HepG2 (cell line): Measurements from ENCODE around the gene NFIC. TPM values are rescaled to one million over a fixed set of nuclear protein-coding genes. Genes with fewer than 3 reads are reported as not detected.

Experiments used
- AHR ChIP-seq: IDR thresholded peaks from 2 replicates; pipeline ENCODE4 v1.6.1; 2018; ENCODE audit warnings: missing genetic modification reagents, missing compliant biosample characterization
- ATF1 ChIP-seq: IDR thresholded peaks from 2 replicates; pipeline ENCODE4 v1.6.1; 2016; ENCODE audit warnings: mild to moderate bottlenecking, control low read depth
- CCDC6 ChIP-seq: sonication (generic); formaldehyde crosslinking; IDR thresholded peaks from 2 replicates; pipeline ENCODE4 v1.8.1; 2022; ENCODE audit warnings: mild to moderate bottlenecking, missing genetic modification reagents, moderate library complexity
- CEBPG ChIP-seq: IDR thresholded peaks from 2 replicates; pipeline ENCODE4 v1.6.1; 2016
- CEBPZ ChIP-seq: IDR thresholded peaks from 2 replicates; pipeline ENCODE4 v1.6.1; 2012; ENCODE audit warnings: low read length, improper control_type of control experiment
- CSRNP2 ChIP-seq: sonication (generic); formaldehyde crosslinking; conservative IDR thresholded peaks from 2 replicates; pipeline ENCODE4 v1.8.0; 2022; ENCODE audit warnings: low read depth, missing genetic modification reagents
- FOXK2 ChIP-seq: fragments of 450-650 bp; IDR thresholded peaks from 2 replicates; pipeline ENCODE4 v1.6.1; 2016
- GFI1 ChIP-seq: sonication (generic); formaldehyde crosslinking; IDR thresholded peaks from 2 replicates; pipeline ENCODE4 v1.5.0; 2020; ENCODE audit warnings: missing genetic modification reagents, mild to moderate bottlenecking, borderline replicate concordance
- GPN1 ChIP-seq: sonication (generic); formaldehyde crosslinking; IDR thresholded peaks from 2 replicates; pipeline ENCODE4 v1.5.1; 2020; ENCODE audit warnings: missing genetic modification reagents, borderline replicate concordance
- LCORL ChIP-seq, 2 experiments: fragments of 450-650 bp in 1 of 2; sonication (generic) in 1 of 2; formaldehyde crosslinking in 1 of 2; IDR thresholded peaks; 2 replicates each; pipeline versions ENCODE4 v1.5.0 to v1.6.1; 2017 to 2020; ENCODE audit warnings: antibody characterized with exemption in 1 of 2, missing genetic modification reagents in 1 of 2
- MAFF ChIP-seq: IDR thresholded peaks from 2 replicates; pipeline ENCODE4 v1.6.1; 2011; ENCODE audit warnings: low read depth, low read length, improper control_type of control experiment
- MAFK ChIP-seq, 2 experiments: IDR thresholded peaks in 1 of 2; conservative IDR thresholded peaks in 1 of 2; 2 replicates each; pipeline ENCODE4 v1.6.1; 2011; ENCODE audit warnings: improper control_type of control experiment in 2 of 2, low read length in 2 of 2
- MBNL3 ChIP-seq: fragments of 250-450 bp; sonication (Bioruptor Pico); conservative IDR thresholded peaks from 2 replicates; pipeline ENCODE4 v1.8.0; 2022; ENCODE audit warnings: mild to moderate bottlenecking, inconsistent platforms
- MLLT10 ChIP-seq: sonication (generic); formaldehyde crosslinking; IDR thresholded peaks from 2 replicates; pipeline ENCODE4 v1.4.0; 2020; ENCODE audit warnings: missing genetic modification reagents
- MTF1 ChIP-seq: sonication (generic); formaldehyde crosslinking; IDR thresholded peaks from 2 replicates; pipeline ENCODE4 v1.5.0; 2020; ENCODE audit warnings: missing genetic modification reagents
- NCOA1 ChIP-seq: sonication (generic); formaldehyde crosslinking; IDR thresholded peaks from 2 replicates; pipeline ENCODE4 v1.9.0; 2021; ENCODE audit warnings: missing genetic modification reagents
- NCOA2 ChIP-seq: sonication (generic); formaldehyde crosslinking; IDR thresholded peaks from 2 replicates; pipeline ENCODE4 v1.8.0; 2022; ENCODE audit warnings: inconsistent platforms
- YY1 ChIP-seq: IDR thresholded peaks from 2 replicates; pipeline ENCODE4 v1.6.1; 2011; ENCODE audit warnings: low read length, low read depth, moderate library complexity, mild to moderate bottlenecking; ENCODE audit not compliant: insufficient read depth, insufficient replicate concordance
- ZNF180 ChIP-seq: sonication (generic); formaldehyde crosslinking; IDR thresholded peaks from 2 replicates; pipeline ENCODE4 v1.4.0; 2020; ENCODE audit warnings: low read depth, missing genetic modification reagents, borderline replicate concordance
- ZNF24 ChIP-seq: fragments of 450-650 bp; IDR thresholded peaks from 2 replicates; pipeline ENCODE4 v1.6.1; 2017; ENCODE audit warnings: antibody characterized with exemption, mild to moderate bottlenecking
- ZNF513 ChIP-seq: sonication (generic); formaldehyde crosslinking; conservative IDR thresholded peaks from 2 replicates; pipeline ENCODE4 v1.5.0; 2020; ENCODE audit warnings: missing genetic modification reagents
- ZNF709 ChIP-seq: sonication (generic); formaldehyde crosslinking; IDR thresholded peaks from 2 replicates; pipeline ENCODE4 v1.5.0; 2020; ENCODE audit warnings: mild to moderate bottlenecking, missing genetic modification reagents
- polyA plus RNA-seq, 8 experiments: library from polyadenylated mRNA; depleted of rRNA in 3 of 8; stranded (reverse) in 7 of 8; unstranded in 1 of 8; fragments of >200 nt; fragmentation: Illumina TruSeq in 4 of 8; extraction: Trizol in 4 of 8; gene quantifications; 2 replicates each; pipeline versions ENCODE4 v1.2.1 to v1.2.3, GENCODE V29; 2011 to 2016; ENCODE audit warnings: low read depth in 4 of 8, missing spikeins in 1 of 8, mixed read lengths in 1 of 8; ENCODE audit not compliant: insufficient read depth in 1 of 8
- total RNA-seq, 5 experiments: library from RNA; depleted of rRNA; stranded (reverse); fragments of >200 nt; fragmentation: Illumina TruSeq; extraction: Trizol; gene quantifications; 2 replicates each; pipeline ENCODE4 v1.2.3, GENCODE V29; 2016; ENCODE audit warnings: low read depth in 1 of 5
- TF ChIP-seq, protein P1 (sequence below): sonication (generic); formaldehyde crosslinking; IDR thresholded peaks from 2 replicates; pipeline ENCODE4 v1.4.0; 2020; ENCODE audit warnings: missing genetic modification reagents; ENCODE audit errors: not compliant biosample characterization
- TF ChIP-seq, protein P2 (sequence below): sonication (generic); formaldehyde crosslinking; IDR thresholded peaks from 2 replicates; pipeline ENCODE4 v1.5.0; 2020; ENCODE audit warnings: missing genetic modification reagents, mild to moderate bottlenecking, borderline replicate concordance

Gene NFIC
- total and polyA plus RNA-seq, 2 of the 13 experiments (the other 11 are each of a cell fraction or from before 2014, with no cell fraction given) = 1.3 to 2.5 TPM

DNA sequence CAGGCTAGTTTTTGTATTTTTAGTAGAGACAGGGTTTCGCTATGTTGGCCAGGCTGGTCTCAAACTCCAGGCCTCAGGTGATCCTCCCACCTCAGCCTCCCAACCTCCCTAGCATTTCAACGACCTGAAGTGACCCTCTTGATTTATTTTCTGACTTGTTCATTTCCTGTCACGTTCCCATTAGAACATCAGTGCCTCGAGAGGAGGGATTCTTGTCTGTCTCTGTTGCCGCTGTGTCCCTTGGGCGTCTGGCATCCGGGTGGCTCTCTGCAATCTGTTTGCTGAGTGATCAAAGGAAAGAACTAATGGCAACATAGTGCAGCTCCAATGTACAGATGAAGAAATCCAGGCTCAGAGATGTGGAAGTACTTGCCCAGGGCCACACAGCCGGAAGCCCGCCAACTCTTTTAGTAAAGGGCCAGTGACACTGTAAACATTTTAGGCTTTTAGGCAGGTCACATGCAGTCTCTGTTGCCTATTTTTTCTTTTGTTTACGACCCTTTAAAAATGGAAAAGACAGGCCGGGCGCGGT, 47.5 kb downstream of the NFIC start (continued):
- TF ChIP-seq CEBPZ (no peak), MBNL3 (no peak), NCOA2 (CRISPR knock-in tag) (peak; percentile 92), MLLT10 (no peak), MAFF (peak; percentile 98), LCORL (IDR thresholded peaks at IDR 0.05) (no peak), LCORL (CRISPR knock-in tag; IDR thresholded peaks at IDR 0.05) (peak; percentile 53; the same call in 1 of the 2 replicates), CCDC6 (CRISPR knock-in tag) (no peak), MTF1 (CRISPR knock-in tag) (no peak), ZNF513 (no peak), ATF1 (0 out of 2 replicates have a peak, but pooled peaks have one; percentile 40), GPN1 (CRISPR knock-in tag) (no peak), CEBPG (CRISPR knock-in tag) (peak; percentile 89), ZNF709 (CRISPR knock-in tag) (no peak), ZNF180 (CRISPR knock-in tag) (no peak), ZNF24 (peak; percentile 73; the same call in 1 of the 2 replicates), NCOA1 (CRISPR knock-in tag) (no peak), AHR (CRISPR knock-in tag) (no peak), YY1 (peak; percentile 37), MAFK (conservative IDR thresholded peaks at IDR 0.05 in 1 of 2, IDR thresholded peaks at IDR 0.05 in 1 of 2; ENCODE audit: low read length in 2 of 2) (peak; percentile 98 to 100), GFI1 (CRISPR knock-in tag) (peak; percentile 56), CSRNP2 (no peak), FOXK2 (peak; percentile 82)
- TF ChIP-seq, protein P1, sequence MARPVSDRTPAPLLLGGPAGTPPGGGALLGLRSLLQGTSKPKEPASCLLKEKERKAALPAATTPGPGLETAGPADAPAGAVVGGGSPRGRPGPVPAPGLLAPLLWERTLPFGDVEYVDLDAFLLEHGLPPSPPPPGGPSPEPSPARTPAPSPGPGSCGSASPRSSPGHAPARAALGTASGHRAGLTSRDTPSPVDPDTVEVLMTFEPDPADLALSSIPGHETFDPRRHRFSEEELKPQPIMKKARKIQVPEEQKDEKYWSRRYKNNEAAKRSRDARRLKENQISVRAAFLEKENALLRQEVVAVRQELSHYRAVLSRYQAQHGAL = no peak
- TF ChIP-seq, protein P2, sequence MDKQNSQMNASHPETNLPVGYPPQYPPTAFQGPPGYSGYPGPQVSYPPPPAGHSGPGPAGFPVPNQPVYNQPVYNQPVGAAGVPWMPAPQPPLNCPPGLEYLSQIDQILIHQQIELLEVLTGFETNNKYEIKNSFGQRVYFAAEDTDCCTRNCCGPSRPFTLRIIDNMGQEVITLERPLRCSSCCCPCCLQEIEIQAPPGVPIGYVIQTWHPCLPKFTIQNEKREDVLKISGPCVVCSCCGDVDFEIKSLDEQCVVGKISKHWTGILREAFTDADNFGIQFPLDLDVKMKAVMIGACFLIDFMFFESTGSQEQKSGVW (CRISPR knock-in tag) = no peak
